Gastroesophageal sphincter (tissue), 4 donors: ENCODE results near the gene KLK13. TPM values are rescaled to one million over a fixed set of nuclear protein-coding genes. Genes with fewer than 3 reads are reported as not detected.

Experiments
- ATAC-seq: fragments of 150-250 bp; one replicate; pipeline ENCODE4 v1.9.1; 2016; ENCODE audit warnings: mild to moderate bottlenecking, moderate library complexity
- H3K27ac ChIP-seq, 4 donors: fragments of 200-600 bp; sonication (generic) in 3 of 4; 1 replicate in 3 of 4; 2 replicates in 1 of 4; pipeline ENCODE4 v1.5.1; 2016 to 2019
- H3K27me3 ChIP-seq: fragments of 200-600 bp; sonication (generic); one replicate; pipeline ENCODE4 v1.5.1; 2019
- H3K36me3 ChIP-seq, 2 donors: fragments of 200-600 bp; sonication (generic); one replicate each; pipeline ENCODE4 v1.5.1; 2019; ENCODE audit warnings: control low read depth in 1 of 2
- H3K4me1 ChIP-seq, 3 donors: fragments of 200-600 bp; sonication (generic); 1 replicate in 2 of 3; 2 replicates in 1 of 3; pipeline ENCODE4 v1.5.1; 2016 to 2019; ENCODE audit warnings: control low read depth in 2 of 3
- H3K4me3 ChIP-seq, 2 donors: fragments of 200-600 bp; sonication (generic); one replicate each; pipeline ENCODE4 v1.5.1; 2019; ENCODE audit warnings: mild to moderate bottlenecking in 1 of 2, moderate library complexity in 1 of 2
- H3K9me3 ChIP-seq, 3 donors: fragments of 200-600 bp; sonication (generic); one replicate each; pipeline ENCODE4 v1.5.1; 2017 to 2019; ENCODE audit warnings: control low read depth in 2 of 3
- EP300 ChIP-seq: sonication (generic); formaldehyde crosslinking; IDR thresholded peaks from one replicate; pipeline ENCODE4 v1.6.1; 2017; ENCODE audit warnings: antibody characterized with exemption, mild to moderate bottlenecking
- POLR2A ChIP-seq, 2 donors: fragments of 450-650 bp; IDR thresholded peaks; one replicate each; pipeline ENCODE4 v1.6.1; 2017; ENCODE audit warnings: antibody characterized with exemption in 2 of 2, mild to moderate bottlenecking in 2 of 2, moderate library complexity in 1 of 2
- POLR2AphosphoS5 ChIP-seq: sonication (generic); formaldehyde crosslinking; IDR thresholded peaks from one replicate; pipeline ENCODE4 v1.6.1; 2017; ENCODE audit warnings: antibody characterized with exemption
- WGBS, 2 donors: methylation state at CpG; one replicate each; pipeline ENCODE4 v1.1.5; 2018; ENCODE audit warnings: low coverage in 1 of 2; 5-methylcytosine and 5-hydroxymethylcytosine counted together
- total RNA-seq, 4 donors: library from RNA; depleted of rRNA; stranded (reverse); fragments of >200 nt; gene quantifications; one replicate each; pipeline ENCODE4 v1.1.0, GENCODE V29; 2016
- TF ChIP-seq, protein P1 (sequence below), 4 experiments: fragments of 200-600 bp in 2 of 4; fragments of 450-650 bp in 2 of 4; sonication (generic) in 1 of 4; IDR thresholded peaks; one replicate each; pipeline ENCODE4 v1.5.1; 2017 to 2019; ENCODE audit warnings: antibody characterized with exemption in 4 of 4, mild to moderate bottlenecking in 2 of 4, moderate library complexity in 2 of 4

The KLK13 gene
- total RNA-seq, 4 donors from 2014 or later, result 1.3 to 6.1 (median 5.1) TPM; not detected in 1

DNA sequence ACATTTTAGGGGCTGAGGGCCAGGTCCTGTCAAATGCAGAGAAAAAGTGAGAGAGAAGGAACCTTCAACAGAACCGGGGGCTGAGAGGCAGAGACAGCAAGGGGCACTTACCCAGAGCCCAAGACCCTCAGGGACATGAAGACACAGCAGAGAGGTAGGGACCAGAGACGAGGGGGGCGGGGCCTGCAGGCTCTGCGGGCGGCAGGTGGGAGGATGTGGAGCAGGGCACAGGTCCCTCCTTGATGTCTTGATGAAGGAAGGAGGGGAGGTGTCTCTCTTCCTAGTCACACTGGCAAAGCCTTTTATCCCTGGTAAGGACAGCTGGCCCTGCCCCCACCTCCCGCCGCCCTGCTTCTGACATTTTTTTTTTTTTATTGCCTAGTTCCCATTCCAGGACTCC, 17.7 kb upstream of the KLK13 start, which contains the start of gene KLK14:
Gene KLK14 (minus strand): TSS at position 277 of the 400 bp plus-strand sequence. CDS start 273 bp downstream, at position 4.
- 0 to 25% methylated on average over 1 to 5 of the region's 7 CpGs for WGBS, 2 donors
- Histone ChIP-seq H3K4me1 (no peaks in the 10 kb centered on the region), H3K27me3 (peaks cover 47% of the 10 kb centered on the region), H3K36me3 (no peaks in the 10 kb centered on the region), H3K27ac (no peak within 1 kb of the TSS), H3K4me3 (no peak within 1 kb of the TSS), H3K9me3 (no peaks in the 10 kb centered on the region)
- ATAC-seq, result no peak
- TF ChIP-seq, protein P1, sequence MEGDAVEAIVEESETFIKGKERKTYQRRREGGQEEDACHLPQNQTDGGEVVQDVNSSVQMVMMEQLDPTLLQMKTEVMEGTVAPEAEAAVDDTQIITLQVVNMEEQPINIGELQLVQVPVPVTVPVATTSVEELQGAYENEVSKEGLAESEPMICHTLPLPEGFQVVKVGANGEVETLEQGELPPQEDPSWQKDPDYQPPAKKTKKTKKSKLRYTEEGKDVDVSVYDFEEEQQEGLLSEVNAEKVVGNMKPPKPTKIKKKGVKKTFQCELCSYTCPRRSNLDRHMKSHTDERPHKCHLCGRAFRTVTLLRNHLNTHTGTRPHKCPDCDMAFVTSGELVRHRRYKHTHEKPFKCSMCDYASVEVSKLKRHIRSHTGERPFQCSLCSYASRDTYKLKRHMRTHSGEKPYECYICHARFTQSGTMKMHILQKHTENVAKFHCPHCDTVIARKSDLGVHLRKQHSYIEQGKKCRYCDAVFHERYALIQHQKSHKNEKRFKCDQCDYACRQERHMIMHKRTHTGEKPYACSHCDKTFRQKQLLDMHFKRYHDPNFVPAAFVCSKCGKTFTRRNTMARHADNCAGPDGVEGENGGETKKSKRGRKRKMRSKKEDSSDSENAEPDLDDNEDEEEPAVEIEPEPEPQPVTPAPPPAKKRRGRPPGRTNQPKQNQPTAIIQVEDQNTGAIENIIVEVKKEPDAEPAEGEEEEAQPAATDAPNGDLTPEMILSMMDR (IDR thresholded peaks at IDR 0.05), result no peak
- TF ChIP-seq POLR2AphosphoS5 (no peak), POLR2A (IDR thresholded peaks at IDR 0.05) (no peak), EP300 (no peak)

DNA sequence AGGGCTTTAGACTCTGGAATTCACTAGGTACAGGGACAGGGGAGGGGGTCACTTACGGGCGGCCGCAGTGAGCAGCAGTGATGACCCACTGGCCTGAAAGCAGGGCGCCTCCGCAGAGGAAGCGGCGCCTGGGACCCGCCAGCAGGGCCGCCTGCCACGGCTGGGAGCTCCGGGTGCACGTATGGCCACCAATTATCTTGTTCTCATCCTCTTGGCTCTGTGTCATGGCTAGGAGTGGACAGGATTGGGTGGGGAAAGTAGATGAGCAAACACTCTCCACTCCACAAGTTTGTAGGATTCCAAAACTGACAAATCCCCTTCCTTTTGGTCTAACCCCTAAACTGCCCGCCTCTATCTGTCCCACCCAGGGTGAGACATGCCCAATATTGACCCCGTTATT, 16.6 kb upstream of the KLK13 start:
- 83 to 88% methylated on average over 2 to 4 of the region's 14 CpGs for WGBS, 2 donors
- ATAC-seq, result no peak
- TF ChIP-seq EP300, result no peak
- TF ChIP-seq, protein P1 (IDR thresholded peaks at IDR 0.05), result no peak
- no peak for TF ChIP-seq POLR2AphosphoS5
- TF ChIP-seq POLR2A (IDR thresholded peaks at IDR 0.05), result no peak

DNA sequence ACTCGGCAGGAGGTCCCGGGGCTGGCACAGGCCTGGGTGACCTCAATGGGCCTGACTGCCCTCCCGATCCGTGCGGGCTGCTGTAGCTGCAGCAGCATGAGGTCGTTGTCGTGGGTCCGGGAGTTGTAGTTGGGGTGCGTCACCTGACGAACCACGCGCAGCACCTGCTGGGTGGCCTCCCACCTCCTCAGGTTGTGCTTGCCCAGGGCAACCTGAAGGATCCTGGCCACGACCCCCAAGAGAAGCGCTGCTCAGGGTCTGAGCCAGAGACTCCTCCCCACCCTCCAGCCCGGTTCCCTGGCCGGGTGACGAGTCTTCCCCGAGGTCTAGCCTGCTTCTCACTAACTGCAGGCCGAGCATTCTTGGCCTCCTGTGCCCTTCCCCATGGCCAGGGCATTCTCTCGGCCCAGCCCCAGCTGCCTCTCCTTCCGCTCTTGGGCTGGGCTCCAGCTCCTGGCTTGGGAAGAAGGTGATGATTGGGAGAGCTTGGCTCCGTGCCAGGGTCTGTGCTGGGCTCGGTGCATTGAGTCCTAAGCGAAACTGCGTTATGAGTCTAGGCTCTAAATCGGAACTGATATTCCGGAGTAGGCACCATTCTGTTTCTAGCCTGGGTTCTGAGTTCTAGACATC, 14.7 kb upstream of the KLK13 start:
- 65 to 81% methylated on average over 7 to 9 of the region's 27 CpGs for WGBS, 2 donors
- no peak for ATAC-seq
- peaks cover 75% of the 10 kb centered on the region for H3K27me3 ChIP-seq

More for the DNA sequence above, 16.6 kb upstream of the KLK13 start:
- H3K27ac ChIP-seq, result no peak overlapping the region
- no peak overlapping the region for H3K4me3 ChIP-seq
- peaks cover 57% of the 10 kb centered on the region for H3K27me3 ChIP-seq
- H3K4me1 ChIP-seq, result no peaks in the 10 kb centered on the region
- H3K36me3 ChIP-seq, result no peaks in the 10 kb centered on the region
- H3K9me3 ChIP-seq, result no peaks in the 10 kb centered on the region

DNA sequence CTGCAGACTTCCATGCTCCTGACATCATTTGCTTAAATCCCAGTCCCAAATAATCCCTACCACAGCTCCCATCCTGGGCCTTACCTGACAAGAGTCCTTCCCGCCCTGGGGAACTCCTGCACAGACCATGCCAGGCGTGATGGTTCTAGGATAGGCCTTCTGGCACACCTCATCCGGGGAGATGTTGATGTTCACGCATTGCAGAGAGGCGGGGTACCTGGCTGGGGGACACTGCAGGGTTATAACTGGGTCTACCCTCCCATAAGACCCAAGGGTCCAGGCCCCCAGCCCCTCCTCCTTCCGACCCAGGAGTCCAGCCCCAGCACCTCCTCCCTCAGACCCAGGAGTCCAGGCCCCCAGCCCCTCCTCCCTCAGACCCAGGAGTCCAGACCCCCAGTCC, 13.8 kb upstream of the KLK13 start:
- Histone ChIP-seq H3K4me3 (no peak overlapping the region), H3K36me3 (no peaks in the 10 kb centered on the region), H3K9me3 (peaks cover 0 to 13% (median 0%) of the 10 kb centered on the region in 3 donors), H3K27ac (no peak overlapping the region), H3K4me1 (no peaks in the 10 kb centered on the region), H3K27me3 (peaks cover 80% of the 10 kb centered on the region)
- ATAC-seq, result no peak
- WGBS, 2 donors, result no CpG with 5 or more reads among the region's 6 CpGs
- TF ChIP-seq EP300, result no peak
- TF ChIP-seq, protein P1 (IDR thresholded peaks at IDR 0.05), result no peak
- no peak for TF ChIP-seq POLR2A (IDR thresholded peaks at IDR 0.05)
- TF ChIP-seq POLR2AphosphoS5, result no peak

More for the DNA sequence above, 14.7 kb upstream of the KLK13 start:
- Histone ChIP-seq H3K9me3 (peaks cover 0 to 4% (median 0%) of the 10 kb centered on the region in 3 donors), H3K36me3 (no peaks in the 10 kb centered on the region), H3K27ac (no peak overlapping the region), H3K4me3 (no peak overlapping the region), H3K4me1 (no peaks in the 10 kb centered on the region)
- TF ChIP-seq POLR2AphosphoS5 (no peak), EP300 (no peak), POLR2A (IDR thresholded peaks at IDR 0.05) (no peak)
- TF ChIP-seq, protein P1 (IDR thresholded peaks at IDR 0.05), result no peak

DNA sequence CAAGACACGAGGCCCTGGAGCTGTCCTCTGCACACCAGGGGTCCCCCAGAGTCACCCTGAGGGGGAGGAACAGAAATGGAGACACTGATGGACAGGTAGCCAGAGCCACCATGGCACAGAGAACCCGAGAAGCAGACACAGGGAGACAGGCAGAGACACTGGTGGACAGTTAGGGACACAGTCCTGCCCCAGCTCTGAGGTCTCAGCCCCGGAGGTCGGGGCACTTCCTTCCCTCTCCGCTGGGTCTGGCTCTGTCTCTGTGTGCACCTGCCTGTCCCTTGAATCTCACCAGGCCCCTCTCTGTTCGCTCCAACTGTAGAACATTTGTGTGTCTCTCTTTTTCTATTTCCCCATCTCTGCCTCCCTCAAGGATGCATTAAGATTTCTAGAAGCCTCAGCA, 13.2 kb upstream of the KLK13 start:
- ATAC-seq, result no peak
- Histone ChIP-seq H3K27me3 (peaks cover 78% of the 10 kb centered on the region), H3K4me1 (no peaks in the 10 kb centered on the region), H3K9me3 (peaks cover 0 to 19% (median 0%) of the 10 kb centered on the region in 3 donors), H3K27ac (no peak overlapping the region), H3K4me3 (no peak overlapping the region), H3K36me3 (no peaks in the 10 kb centered on the region)
- TF ChIP-seq, protein P1 (IDR thresholded peaks at IDR 0.05), result no peak
- TF ChIP-seq EP300, result no peak
- no peak for TF ChIP-seq POLR2AphosphoS5
- no peak for TF ChIP-seq POLR2A (IDR thresholded peaks at IDR 0.05)
- 59 to 82% methylated on average over 4 to 5 of the region's 6 CpGs for WGBS, 2 donors
